HG03095 (cell line): ENCODE data around the gene LIN7A.

Experiments used
- ATAC-seq: cut with Tn5 transposase; IDR thresholded peaks from one replicate; pipeline ENCODE4 v1.9.1; 2021; ENCODE audit warnings: moderate library complexity; ENCODE audit not compliant: unreplicated experiment

Gene LIN7A

GRCh38 chr12:80861641-80862378 is 75.9 kb downstream of the LIN7A start:
- ATAC-seq, result no peak

GRCh38 chr12:80860928-80861327 is 76.8 kb downstream of the LIN7A start:
- no peak for ATAC-seq

GRCh38 chr12:80860206-80860605 is 77.5 kb downstream of the LIN7A start:
- no peak for ATAC-seq

GRCh38 chr12:80858356-80858755 is 79.4 kb downstream of the LIN7A start:
- no peak for ATAC-seq

GRCh38 chr12:80857311-80857710 is 80.4 kb downstream of the LIN7A start:
- no peak for ATAC-seq

- ATAC-seq, result no peak
Measured at GRCh38 chr12:80849337-80849736, 88.4 kb downstream of the LIN7A start.

GRCh38 chr12:80848858-80849257 is 88.9 kb downstream of the LIN7A start:
- no peak for ATAC-seq

- no peak for ATAC-seq
Measured at GRCh38 chr12:80847575-80847974, 90.2 kb downstream of the LIN7A start.

DNA sequence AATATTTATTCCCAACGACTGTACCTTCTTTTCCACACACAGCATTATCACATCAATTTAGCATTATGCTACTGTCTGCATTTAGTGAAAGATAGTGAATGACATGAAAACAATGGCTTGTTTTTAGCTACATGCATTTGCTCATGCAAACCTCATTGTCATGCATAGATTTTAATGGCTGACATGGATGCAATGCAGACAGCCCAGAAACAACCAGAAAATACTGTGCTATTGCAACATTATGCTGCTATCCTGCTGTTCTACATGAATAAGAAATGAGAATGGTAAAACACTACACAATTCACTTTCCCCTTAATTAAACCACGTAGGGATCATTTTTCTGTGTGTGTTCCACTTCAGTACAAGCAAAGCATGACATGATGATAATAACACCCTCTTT is 90.8 kb downstream of the LIN7A start:
- ATAC-seq, result no peak

GRCh38 chr12:80845639-80846038 is 92.1 kb downstream of the LIN7A start:
- ATAC-seq, result no peak

- no peak for ATAC-seq
Measured at GRCh38 chr12:80843969-80844368, 93.8 kb downstream of the LIN7A start.

DNA sequence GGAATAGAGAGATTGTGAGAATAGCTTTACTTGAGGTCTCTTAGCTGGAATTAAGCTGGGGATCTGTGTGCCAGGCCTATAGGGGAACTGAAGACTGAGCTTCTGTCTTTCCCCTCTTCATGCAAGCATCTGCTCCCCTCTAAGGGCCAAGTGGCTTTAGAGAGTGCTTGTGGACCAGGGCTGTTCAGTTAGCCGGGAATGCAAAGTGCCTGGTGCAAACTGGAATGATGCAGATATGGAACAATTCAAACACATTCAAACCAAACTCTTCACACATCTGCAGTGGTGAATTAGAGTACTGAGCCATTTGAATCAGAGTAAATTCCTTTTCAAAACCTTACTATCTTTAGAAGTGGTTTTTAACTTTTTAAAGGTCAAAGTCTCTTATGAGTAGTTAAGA is 99.0 kb downstream of the LIN7A start:
- peak; percentile 44 for ATAC-seq

DNA sequence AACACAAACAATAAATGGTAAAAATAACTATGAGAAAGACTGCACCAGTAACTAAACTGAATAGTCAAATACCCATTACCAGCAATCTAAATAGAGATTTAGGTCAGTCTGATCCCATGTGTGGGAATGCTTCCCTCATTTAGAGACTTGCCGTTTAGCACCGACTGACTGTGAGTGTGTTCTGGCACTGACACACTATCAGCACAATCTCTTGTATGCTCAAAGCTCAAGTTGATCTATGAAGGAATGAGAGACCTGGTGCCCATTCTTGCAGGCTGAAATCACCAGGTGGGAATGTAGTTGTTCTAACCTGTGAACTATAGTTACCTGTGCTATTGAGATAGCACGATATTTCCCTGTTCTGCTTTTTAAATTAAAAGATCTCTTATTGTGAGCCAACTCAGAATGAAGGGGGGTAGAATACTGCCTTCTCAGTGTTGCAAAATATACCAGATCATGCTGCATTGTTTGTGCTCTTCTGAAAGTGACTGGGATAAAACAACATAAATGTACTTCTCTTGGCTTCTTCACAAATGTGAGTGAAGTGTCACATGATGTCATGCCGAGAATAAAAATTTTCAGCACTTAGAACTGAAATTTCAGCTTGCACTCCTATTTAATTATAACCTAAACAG is 99.6 kb downstream of the LIN7A start:
- peak; percentile 6 for ATAC-seq

- no peak for ATAC-seq
Measured at GRCh38 chr12:80837342-80837978, 100.3 kb downstream of the LIN7A start.

GRCh38 chr12:80834724-80835123 is 103.0 kb downstream of the LIN7A start:
- ATAC-seq, result no peak

GRCh38 chr12:80830533-80831088 is 107.1 kb downstream of the LIN7A start:
- no peak for ATAC-seq

GRCh38 chr12:80829767-80830166 is 108.0 kb downstream of the LIN7A start:
- no peak for ATAC-seq

- ATAC-seq, result no peak
Measured at GRCh38 chr12:80825506-80825905, 112.2 kb downstream of the LIN7A start.

DNA sequence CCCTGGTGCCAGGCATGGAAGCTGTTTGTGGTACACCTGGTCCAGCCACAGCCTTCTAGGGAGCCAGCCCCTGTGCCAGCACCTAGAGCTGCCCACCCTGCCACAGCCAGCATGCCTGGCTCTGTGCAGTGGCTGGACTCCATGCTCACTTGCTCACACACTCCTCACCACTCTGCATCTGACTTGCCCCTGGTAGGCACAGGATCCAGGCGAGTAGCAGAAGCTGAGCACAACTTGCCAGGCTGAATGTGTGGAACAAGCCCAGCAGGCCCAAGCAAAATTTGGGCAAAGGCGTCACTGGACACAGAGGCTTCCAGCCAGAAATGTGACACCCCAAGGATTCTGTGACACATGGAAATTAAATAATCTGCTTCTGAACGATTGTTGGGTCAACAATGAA is 114.3 kb downstream of the LIN7A start:
- no peak for ATAC-seq

DNA sequence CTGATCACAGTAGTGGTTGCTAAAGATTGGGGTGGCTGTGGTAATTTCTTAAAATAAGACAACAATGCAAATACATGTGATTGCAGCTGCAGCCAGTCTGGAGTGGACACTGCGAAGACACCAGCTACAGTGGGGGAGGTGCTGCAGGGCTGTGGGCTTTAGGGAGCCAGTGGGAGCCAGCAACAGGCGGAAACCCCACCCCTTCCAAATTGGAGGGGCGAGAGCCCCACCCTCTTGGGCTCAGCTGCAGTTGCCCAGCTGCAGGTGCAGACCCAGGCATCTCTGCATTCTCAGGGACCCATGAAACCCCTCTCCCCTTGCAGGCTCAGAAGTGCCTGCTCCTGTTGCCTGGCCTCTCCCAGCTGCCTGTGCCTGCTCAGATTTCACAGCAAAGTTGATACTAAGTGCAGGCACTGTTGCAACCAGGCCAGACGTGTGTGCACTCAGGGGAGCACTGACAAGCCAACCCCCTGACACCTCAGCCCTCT is 116.2 kb downstream of the LIN7A start:
- no peak for ATAC-seq

GRCh38 chr12:80818878-80819277 is 118.9 kb downstream of the LIN7A start:
- ATAC-seq, result no peak

GRCh38 chr12:80815351-80815750 is 122.4 kb downstream of the LIN7A start:
- ATAC-seq, result no peak
